Fibroblast of lung (primary cell): ENCODE measurements around the gene NUP210. TPM values are rescaled to one million over a fixed set of nuclear protein-coding genes. Genes with fewer than 3 reads are reported as not detected.
"Not testable (repeated sequence)": the region's sequence is repeated elsewhere in the genome, so short reads cannot be mapped to it uniquely, and the experiment has no call there.

ENCODE experiments used
- DNase-seq, 2 donors: peaks; one replicate each; pipeline versions ENCODE4 v3.0.0 to v3.0.0-alpha.2; 2010; ENCODE audit warnings: low read depth in 2 of 2
- H2AFZ ChIP-seq: 2 replicates; pipeline ENCODE4 v1.5.1; 2012; ENCODE audit warnings: low read length, control low read depth, inconsistent platforms
- H3K27ac ChIP-seq: 2 replicates; pipeline ENCODE4 v1.5.1; 2011; ENCODE audit warnings: low read length, control low read depth; ENCODE audit not compliant: insufficient read depth
- H3K27me3 ChIP-seq: 2 replicates; pipeline ENCODE4 v1.5.1; 2011; ENCODE audit warnings: mild to moderate bottlenecking, low read length; ENCODE audit not compliant: control insufficient read depth, insufficient read depth
- H3K36me3 ChIP-seq: 2 replicates; pipeline ENCODE4 v1.5.1; 2011; ENCODE audit warnings: low read length; ENCODE audit not compliant: control insufficient read depth, insufficient read depth
- H3K4me1 ChIP-seq: 2 replicates; pipeline ENCODE4 v1.5.1; 2011; ENCODE audit warnings: low read length; ENCODE audit not compliant: control insufficient read depth, insufficient read depth; ENCODE audit errors: extremely low read depth
- H3K4me2 ChIP-seq: 2 replicates; pipeline ENCODE4 v1.5.1; 2011; ENCODE audit warnings: low read length, control low read depth; ENCODE audit not compliant: insufficient read depth; ENCODE audit errors: extremely low read depth
- H3K4me3 ChIP-seq, 4 experiments: fragments of 200-600 bp in 1 of 4; sonication (generic) in 1 of 4; replicated peaks in 1 of 4; 2 replicates each; pipeline ENCODE4 v1.5.1; 2011 to 2016; ENCODE audit warnings: low read length in 4 of 4, low read depth in 3 of 4, mild to moderate bottlenecking in 3 of 4, control low read depth in 2 of 4, inconsistent platforms in 1 of 4, mixed read lengths in 1 of 4; ENCODE audit not compliant: insufficient read depth in 1 of 4; ENCODE audit errors: control extremely low read depth in 1 of 4
- H3K79me2 ChIP-seq: 2 replicates; pipeline ENCODE4 v1.5.1; 2012; ENCODE audit warnings: mild to moderate bottlenecking, low read length, inconsistent platforms; ENCODE audit not compliant: control insufficient read depth, insufficient read depth
- H3K9ac ChIP-seq: 2 replicates; pipeline ENCODE4 v1.5.1; 2011; ENCODE audit warnings: mild to moderate bottlenecking, low read length, control low read depth; ENCODE audit not compliant: insufficient read depth
- H3K9me3 ChIP-seq: 2 replicates; pipeline ENCODE4 v1.5.1; 2012; ENCODE audit warnings: low read depth, low read length; ENCODE audit not compliant: control insufficient read depth, insufficient read depth
- H4K20me1 ChIP-seq: 2 replicates; pipeline ENCODE4 v1.5.1; 2011; ENCODE audit warnings: low read length; ENCODE audit not compliant: control insufficient read depth, insufficient read depth; ENCODE audit errors: extremely low read depth
- EZH2 ChIP-seq: IDR thresholded peaks from 2 replicates; pipeline ENCODE4 v1.5.1; 2012; ENCODE audit warnings: low read length, control low read depth, mild to moderate bottlenecking; ENCODE audit errors: missing control alignments
- polyA plus RNA-seq, 2 donors: library from polyadenylated mRNA; depleted of rRNA in 1 of 2; stranded (reverse) in 1 of 2; unstranded in 1 of 2; fragments of >200 nt; gene quantifications; 2 replicates each; pipeline ENCODE4 v1.2.1, GENCODE V29; 2011 to 2012; ENCODE audit warnings: missing spikeins in 1 of 2
- total RNA-seq: library from RNA; depleted of rRNA; stranded (reverse); fragments of >200 nt; gene quantifications from 2 replicates; pipeline ENCODE4 v1.2.1, GENCODE V29; 2014
- TF ChIP-seq, protein P1 (sequence below), 2 donors: IDR thresholded peaks in 1 of 2; conservative IDR thresholded peaks in 1 of 2; 1 replicate in 1 of 2; 2 replicates in 1 of 2; pipeline ENCODE4 v1.5.1; 2011 to 2012; ENCODE audit warnings: low read length in 2 of 2, control low read depth in 1 of 2, inconsistent platforms in 1 of 2, low read depth in 1 of 2, mild to moderate bottlenecking in 1 of 2

Gene NUP210
- total and polyA plus RNA-seq, 2 donors (not counting 1 experiment from before 2014, with no cell fraction given): 0.09 to 0.33 TPM

DNA sequence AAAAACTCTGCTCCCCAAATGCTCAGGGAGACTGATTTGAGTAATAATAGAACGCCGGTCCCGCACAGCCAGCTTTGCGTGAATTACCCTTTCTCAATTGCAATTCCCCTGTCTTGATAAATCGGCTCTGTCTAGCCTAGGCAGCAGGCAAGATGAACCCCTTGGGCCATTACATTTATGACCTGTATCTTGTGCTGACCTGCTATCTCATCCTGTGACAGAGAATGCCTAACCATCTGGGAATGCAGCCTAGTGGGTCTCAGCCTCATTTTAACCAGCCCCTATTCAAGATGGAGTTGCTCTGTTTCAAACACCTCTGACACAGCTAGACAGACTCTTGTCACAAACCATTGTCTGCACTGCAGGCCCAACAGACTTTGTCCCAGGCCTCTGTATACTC lies 13.8 kb upstream of the NUP210 start:
- no peak overlapping the region for H2AFZ ChIP-seq
- no peak for TF ChIP-seq EZH2
- TF ChIP-seq, protein P1, sequence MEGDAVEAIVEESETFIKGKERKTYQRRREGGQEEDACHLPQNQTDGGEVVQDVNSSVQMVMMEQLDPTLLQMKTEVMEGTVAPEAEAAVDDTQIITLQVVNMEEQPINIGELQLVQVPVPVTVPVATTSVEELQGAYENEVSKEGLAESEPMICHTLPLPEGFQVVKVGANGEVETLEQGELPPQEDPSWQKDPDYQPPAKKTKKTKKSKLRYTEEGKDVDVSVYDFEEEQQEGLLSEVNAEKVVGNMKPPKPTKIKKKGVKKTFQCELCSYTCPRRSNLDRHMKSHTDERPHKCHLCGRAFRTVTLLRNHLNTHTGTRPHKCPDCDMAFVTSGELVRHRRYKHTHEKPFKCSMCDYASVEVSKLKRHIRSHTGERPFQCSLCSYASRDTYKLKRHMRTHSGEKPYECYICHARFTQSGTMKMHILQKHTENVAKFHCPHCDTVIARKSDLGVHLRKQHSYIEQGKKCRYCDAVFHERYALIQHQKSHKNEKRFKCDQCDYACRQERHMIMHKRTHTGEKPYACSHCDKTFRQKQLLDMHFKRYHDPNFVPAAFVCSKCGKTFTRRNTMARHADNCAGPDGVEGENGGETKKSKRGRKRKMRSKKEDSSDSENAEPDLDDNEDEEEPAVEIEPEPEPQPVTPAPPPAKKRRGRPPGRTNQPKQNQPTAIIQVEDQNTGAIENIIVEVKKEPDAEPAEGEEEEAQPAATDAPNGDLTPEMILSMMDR (conservative IDR thresholded peaks at IDR 0.05 in 1 of 2, IDR thresholded peaks at IDR 0.05 in 1 of 2; ENCODE audit: low read depth in 1 of 2, low read length in 2 of 2): no peak
- H3K4me1 ChIP-seq: no peaks in the 10 kb centered on the region
- H3K4me2 ChIP-seq: no peak overlapping the region
- H3K27ac ChIP-seq: no peak overlapping the region
- H4K20me1 ChIP-seq: no peaks in the 10 kb centered on the region
- H3K27me3 ChIP-seq: no peaks in the 10 kb centered on the region
- no peaks in the 10 kb centered on the region for H3K9me3 ChIP-seq
- H3K36me3 ChIP-seq: no peaks in the 10 kb centered on the region
- no peak overlapping the region for H3K4me3 ChIP-seq
- no peak overlapping the region for H3K9ac ChIP-seq
- no peak for DNase-seq
- H3K79me2 ChIP-seq: no peaks in the 10 kb centered on the region

DNA sequence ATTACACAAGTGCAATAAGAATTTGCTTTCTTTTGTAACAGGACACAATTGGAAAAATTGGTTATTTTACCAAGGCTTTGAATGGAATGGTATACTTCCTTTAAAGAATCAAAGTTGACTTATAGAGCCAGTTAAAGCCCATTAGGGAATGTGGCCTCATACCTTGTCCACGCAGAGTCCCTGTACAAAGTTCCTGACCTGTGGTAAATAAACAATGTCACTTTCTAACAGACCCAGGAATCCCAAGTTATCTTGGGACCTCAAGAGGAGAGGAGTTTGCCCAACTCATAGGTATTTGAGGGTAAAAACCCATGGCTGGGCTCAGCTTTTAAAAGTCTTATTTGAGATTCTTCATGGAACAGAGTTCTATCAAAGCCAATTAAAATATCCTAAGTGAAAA lies 12.0 kb upstream of the NUP210 start:
- H2AFZ ChIP-seq: no peak overlapping the region
- H3K27me3 ChIP-seq: no peaks in the 10 kb centered on the region
- TF ChIP-seq, protein P1 (conservative IDR thresholded peaks at IDR 0.05 in 1 of 2, IDR thresholded peaks at IDR 0.05 in 1 of 2; ENCODE audit: low read depth in 1 of 2, low read length in 2 of 2): no peak
- no peak for TF ChIP-seq EZH2
- no peaks in the 10 kb centered on the region for H3K79me2 ChIP-seq
- no peaks in the 10 kb centered on the region for H3K36me3 ChIP-seq
- no peak for DNase-seq
- H4K20me1 ChIP-seq: no peaks in the 10 kb centered on the region
- no peaks in the 10 kb centered on the region for H3K4me1 ChIP-seq
- H3K9me3 ChIP-seq: no peaks in the 10 kb centered on the region
- H3K9ac ChIP-seq: no peak overlapping the region
- no peak overlapping the region for H3K4me3 ChIP-seq
- H3K27ac ChIP-seq: no peak overlapping the region
- H3K4me2 ChIP-seq: no peak overlapping the region

DNA sequence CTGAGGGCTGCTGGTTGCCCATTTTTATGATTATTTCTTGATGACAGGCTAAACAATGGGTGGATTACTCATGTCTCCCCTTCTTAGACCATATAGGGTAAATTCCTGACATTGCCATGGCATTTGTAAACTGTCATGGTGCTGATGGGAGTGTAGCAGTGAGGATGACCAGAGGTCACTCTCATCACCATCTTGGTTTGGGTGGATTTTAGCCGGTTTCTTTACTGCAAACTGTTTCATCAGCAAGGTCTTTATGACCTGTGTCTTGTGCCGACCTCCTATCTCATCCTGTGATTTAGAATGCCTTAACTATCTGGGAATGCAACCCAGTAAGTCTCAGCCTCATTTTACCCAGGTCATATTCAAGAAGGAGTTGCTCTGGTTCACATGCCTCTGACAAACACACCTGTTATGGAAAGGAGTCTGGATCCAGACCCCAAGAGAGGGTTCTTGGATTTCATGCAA lies 10.3 kb upstream of the NUP210 start:
- H3K27ac ChIP-seq, H3K4me1 ChIP-seq, DNase-seq, H4K20me1 ChIP-seq, H3K4me3 ChIP-seq, H3K27me3 ChIP-seq, H3K4me2 ChIP-seq, H3K79me2 ChIP-seq, H3K9ac ChIP-seq, H2AFZ ChIP-seq, H3K36me3 ChIP-seq, H3K9me3 ChIP-seq: not testable (repeated sequence)
